Measurements from ENCODE around the gene CCDC197.

The CCDC197 gene

DNA sequence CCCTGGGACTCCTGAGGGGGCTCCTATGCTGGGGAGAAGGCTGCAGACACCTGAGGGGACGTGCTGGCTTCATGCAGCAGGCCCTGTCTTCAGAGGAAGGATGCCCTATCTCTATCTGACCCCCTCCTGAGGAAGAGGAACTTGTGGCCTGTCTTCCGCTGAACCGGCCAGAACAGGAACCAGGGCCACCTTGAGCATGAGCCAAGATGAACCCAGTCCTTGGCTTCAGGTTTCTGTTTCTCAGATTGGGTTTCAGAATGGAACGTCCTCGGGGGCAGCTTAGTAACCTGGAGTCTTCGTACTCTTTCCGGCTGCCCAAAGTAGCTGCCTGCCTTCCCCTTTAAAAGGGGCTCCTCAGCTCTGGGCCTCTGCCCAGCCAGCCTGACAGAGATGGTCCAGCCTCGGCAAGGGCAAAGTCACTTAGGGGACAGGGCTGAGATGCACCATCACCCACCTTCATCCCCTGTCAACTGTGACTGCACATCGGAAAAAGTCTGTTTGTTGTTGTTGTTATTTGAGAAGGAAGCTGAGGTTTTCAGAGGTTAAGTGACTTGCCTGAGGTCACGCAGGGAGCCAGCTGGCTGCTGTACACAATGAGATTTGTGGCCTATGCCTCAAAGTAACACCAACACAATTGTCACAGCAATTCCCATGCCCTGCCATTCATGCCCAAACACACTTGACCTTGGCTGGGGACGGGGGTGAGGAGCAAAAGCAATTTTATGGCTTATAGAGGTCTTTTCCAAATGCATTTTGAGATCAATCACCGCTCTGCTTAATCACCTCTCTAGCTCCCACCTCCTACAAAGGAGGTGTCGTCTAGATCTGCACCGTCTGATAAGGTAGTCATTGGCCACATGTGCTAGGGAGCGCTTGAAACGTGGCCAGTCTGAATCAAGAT, 34.1 kb upstream of the CCDC197 start:
- DNase-seq, result peak in 1 of 2 experiments; percentile 42

DNA sequence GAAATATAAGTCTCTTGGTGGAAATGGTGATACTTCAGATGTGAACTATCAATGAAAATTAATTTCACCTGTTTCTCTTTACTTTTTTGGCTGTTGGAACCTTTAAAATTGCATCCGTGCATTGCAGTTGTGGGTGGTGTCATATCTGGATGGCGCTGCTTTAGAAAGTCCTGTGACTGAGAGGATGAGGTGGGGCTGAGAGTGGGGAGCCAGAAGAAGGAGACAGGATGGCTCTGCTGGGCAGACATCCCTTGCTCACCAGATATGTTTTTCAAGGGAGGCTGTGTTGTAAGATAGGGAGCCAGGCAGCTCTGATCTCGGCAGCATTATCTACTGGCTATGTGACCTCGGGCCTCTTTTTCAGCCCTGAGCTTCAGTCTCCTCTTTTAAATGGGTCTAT, 33.4 kb upstream of the CCDC197 start:
- no peak for DNase-seq

DNA sequence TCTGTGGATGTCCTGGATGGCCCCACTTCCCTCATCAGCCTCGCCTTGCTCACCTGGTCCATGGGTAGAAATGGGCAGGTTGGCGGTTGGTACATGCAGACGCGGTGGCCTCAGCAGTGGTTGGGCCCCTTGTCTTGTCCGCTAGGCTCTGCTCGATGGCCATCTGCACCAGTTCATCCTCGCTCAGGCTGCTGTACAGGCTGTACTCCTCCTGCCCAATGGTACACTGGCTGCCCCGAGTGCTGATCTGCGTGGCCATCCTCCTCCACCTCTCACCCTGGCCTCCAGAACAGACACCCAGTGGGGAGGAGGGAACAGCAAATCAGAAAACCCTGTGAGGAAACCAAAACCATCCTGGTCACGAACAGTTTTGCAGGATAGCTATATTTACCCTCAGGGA, 32.8 kb upstream of the CCDC197 start:
- no peak for DNase-seq

DNA sequence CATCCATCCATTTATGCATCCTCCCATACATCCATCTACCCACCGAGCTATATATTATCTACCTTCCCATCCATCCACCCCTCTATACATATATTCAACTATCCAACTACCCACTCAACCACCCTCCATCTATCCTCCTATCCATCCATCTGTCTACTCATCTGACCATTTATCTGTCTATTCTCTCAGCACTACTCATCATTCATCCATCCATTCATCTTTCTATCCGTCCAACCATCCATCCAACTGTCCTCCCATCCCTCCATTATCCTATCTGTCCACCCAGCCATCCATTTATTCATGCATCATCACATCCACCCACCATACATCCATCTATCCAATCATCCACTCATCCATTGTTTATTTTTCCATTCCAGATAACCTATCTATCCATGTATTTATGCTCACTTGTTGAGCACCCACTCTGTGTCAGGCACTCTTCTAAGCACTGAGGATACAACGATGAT, 32.2 kb upstream of the CCDC197 start:
- DNase-seq, result no peak

DNA sequence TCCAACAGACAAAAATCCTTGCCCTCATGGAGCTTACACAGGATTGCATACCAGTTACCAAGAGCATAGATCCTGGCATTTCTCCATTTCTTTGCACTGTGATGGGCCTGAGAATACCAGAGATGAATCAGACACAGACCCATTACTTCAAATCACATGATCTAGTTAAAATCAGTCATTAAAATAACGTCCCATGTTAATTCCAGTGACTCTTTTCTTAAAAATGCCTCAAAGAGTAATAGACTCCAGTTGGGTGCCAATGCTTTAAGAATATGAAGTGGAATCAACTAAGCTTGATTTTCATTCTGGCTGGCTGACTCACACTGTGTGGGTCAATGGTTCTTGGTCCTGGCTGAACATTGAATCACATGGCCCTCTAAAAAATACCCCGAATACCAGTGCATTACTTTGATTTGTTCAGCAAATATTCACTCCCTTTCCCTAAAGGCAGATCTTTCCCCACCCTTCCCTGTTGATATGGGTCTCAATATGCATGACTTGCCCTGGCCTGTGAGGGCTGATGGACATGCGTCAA, 31.7 kb upstream of the CCDC197 start:
- DNase-seq, result no peak

DNA sequence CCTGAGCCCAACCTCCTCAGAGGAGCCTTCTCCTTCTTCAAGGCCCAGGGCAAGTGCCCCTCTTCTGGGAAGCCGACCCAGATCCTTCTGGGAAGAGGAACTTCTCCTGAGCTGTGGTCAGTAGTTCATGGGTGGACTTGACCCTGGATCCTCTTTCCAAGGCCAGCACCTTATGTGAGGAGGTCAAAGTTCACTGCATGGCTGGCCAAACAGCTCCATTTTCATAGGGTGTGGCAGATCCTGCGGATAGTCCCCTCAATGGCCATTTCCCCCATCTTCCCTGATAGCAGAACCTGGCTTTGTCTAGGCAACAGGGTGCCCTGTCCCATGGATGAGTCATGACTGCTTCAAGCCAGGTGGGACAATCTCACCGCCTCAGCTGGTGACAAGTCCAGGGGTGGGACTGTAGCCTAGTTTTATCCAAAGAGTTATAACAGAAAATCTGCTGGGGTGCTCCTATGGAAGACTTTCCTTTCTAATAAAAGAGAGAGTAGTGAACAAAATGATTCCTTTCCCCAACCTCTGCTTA, 31.1 kb upstream of the CCDC197 start:
- no peak for DNase-seq

DNA sequence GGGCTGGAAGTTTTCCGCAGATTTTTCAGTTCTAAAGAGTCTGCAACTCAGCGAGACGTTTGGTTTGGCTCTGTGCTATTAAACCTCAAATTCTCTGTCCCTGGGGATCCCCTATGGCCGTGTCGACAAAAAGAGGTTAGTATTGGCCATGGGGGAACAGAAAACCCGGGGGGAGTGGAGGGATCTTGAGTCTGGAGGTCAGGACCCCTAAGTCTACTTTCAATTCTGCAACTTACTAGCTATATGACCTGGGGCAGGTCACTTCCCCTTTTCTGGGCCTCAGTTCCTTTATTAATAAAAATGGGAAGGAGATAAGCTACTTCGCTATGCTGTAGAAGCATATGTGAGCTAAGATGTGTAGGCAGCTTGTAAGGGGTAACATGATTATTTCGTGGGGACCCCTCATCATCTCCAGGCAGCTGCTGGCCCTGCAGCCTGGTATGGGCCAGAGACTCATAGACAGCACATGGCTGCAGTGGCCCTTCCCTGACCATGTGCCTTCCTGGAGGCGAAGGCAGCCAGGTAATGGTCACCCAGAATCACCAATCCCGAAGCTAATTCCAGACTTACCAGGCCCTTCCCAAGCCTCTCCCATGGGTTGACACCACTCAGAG, 29.4 kb upstream of the CCDC197 start:
- DNase-seq, result no peak

DNA sequence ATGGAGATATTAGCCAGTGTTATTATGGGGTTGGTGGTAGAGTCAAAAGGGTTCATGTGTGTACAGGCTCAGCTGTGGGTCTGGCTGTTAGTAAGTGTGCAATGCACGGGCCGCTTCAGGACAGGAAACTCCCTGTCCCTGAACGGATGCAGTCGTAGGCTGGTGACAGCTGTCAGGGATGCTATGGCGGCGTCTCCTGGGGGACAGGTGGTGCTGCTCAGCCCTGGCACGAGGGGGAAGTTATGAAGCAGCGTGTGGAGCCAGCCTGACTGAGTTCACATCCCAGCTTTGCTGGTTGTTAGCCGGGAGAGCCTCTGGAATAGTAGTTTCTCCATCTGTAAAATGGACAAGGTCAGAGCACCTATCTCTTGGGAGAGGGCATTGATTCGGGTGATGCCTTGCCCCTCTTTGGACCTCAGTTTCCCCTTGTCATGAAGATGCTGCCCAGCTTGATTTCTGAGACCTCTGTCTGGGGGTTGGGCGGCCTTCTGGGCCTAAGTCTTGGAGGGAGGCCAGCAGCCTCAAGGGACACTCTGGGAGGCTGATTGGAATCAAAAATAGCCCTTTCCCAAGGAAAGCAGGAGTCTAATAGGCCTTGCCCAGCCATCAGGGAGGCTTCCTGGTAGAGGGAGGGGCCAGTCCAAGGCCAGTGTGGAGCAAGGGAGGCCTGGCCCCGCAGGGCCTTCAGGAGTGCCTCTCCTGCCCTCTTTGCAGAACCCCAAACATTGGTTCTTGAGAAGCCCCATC, 27.8 kb upstream of the CCDC197 start:
- DNase-seq, result no peak

DNA sequence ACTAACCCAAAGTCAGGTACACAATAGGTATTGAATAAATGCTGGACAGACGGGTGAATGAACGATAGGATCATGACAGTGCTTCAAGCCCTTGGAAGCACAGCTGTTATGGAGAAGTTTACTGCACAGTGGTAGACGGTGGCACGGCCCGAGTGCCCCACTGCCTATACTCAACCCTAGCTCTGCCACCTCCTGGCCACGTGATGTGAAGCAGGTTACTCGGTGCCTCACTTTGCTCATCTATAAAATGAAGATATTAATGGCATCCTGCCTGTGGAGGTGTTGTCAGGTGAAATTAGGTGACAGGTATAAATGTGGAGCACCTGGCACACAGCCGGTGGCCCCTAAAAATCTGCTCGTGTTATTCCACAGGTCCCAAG, 26.5 kb upstream of the CCDC197 start:
- DNase-seq, result peak; percentile 65 to 73

DNA sequence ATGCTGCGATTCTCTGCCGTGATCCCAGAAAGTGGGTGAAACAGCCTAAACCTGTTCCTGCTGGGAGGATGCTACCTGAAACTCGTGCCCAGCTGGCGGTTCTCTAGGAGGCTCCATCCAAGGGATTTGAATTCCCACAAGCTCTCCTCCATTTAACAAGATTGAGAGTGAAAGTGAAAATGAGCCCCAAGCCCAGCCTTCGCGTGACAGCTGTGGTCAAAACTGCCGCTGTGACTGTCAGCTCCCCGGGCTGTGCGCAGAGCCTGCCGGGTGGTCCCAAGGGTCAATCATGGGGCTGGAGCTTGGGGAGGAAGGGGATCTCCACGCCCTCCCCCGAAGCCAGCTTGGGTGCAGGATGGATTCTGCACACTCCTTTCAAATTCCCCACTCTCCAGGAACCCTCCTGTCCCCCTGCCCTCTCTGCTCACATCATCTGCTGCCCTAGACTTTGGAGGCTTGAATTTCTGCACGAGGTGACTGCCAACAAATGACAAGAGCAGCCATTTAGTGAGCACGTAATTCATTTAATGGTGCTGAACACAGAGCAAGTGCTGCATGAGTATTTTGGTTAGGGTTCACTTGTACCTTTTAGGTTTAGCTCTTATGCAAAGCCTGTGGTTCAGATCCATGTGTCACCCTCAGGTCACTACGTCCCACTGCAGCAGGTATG, 26.0 kb upstream of the CCDC197 start:
- peak; percentile 42 to 50 for DNase-seq

DNA sequence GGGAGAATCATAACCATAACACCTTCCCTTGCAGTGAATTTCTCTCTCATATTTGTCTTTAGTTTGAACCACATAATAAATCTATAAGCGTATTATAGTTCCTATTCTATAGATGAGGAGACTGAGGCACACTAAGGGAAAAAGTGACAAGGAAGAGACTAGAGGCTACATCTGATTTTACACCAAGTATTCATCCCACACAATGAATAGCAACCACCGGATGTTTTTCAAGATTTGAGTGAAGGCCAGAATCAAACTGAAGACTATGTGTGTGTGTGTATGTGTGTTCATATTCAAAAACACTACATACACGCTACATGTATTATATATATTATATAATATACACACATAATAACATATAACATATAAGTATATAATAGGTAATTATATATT, 25.5 kb upstream of the CCDC197 start:
- DNase-seq, result no peak

DNA sequence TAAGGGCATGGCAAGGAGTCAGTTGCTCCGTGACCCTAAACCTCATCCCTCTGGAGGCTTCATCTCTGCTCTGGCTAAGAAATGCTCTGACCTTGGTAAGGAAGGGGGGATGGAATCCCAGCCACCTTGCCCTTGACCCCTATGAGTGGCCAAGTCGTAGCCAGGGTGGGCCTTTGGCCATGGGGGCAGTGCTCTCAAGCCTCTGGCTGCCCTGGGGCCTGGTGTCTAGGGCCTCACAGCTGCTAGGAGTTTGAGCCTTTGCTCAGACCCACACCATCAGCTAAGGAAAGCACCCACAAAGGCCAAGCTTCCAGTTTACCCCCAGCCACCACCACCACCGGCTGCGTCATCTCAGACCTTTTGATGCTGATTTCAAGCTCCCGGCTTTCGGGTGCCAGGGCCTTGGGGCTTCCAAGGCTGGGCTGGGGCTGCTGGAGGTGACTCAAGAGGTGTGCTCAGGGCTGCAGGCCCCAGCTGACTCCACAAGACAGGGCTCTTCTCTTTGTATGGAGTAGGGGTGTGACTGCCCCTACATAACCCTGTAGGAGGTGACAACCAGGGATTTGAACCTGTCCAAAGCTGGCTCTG, 24.4 kb upstream of the CCDC197 start:
- no peak for DNase-seq

DNA sequence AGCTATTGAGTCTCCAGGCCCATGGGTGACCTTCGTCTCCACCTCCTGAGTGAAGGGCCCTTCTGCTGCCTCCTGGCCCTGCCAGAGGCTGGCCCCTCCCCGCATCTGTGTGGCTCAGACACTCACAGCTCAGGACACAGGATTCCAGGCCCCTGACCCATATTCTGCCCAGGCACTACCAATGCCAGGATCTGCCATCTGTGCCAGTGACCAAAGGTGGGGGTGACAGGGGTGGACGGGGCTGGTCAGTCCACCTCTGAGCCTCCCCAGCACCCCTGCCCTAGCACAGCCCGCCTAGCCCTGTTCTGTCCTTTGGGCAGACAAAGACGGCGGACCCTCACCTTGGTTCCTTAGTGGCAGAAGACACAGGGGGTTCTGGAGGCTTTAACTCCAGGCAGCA, 23.5 kb upstream of the CCDC197 start:
- no peak for DNase-seq

DNA sequence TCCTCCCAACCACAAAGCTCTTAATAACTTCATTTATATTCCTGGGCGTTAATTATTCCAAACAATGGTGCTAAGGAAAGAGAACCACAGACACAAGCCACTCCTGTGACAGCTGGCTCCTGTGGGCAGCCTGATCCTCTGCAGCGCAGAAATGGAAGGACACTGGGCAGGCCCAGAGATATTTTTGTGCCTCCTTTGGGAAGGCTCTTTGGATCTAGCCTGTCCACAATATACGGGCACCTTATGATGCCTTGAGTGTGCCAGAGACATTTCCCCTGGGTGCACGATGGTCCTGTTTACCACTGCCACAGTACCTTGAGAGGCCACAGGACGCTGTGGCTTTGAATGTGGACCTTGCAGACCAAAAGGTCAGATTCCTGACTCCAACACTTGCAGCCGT, 22.8 kb upstream of the CCDC197 start:
- DNase-seq, result no peak

DNA sequence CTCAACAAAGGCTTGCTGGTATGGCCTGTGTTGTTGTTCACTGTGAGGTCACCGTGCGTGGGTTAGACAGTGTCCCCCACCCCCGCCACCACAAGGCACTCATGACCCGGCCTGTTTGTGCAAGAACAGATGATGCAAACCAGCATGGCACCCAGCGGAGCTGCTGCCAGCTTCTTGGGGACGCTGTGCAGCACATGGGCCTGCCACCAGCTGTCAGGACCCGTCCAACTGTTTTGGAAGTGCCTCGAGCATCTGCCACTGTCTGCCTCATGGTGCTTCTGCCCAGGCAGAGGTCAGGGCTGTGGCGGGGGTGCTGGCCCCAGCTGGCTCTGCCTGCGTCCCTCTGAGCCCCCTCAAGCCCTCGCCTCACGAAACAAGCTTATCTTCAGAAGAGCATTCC, 22.3 kb upstream of the CCDC197 start:
- DNase-seq, result no peak

DNA sequence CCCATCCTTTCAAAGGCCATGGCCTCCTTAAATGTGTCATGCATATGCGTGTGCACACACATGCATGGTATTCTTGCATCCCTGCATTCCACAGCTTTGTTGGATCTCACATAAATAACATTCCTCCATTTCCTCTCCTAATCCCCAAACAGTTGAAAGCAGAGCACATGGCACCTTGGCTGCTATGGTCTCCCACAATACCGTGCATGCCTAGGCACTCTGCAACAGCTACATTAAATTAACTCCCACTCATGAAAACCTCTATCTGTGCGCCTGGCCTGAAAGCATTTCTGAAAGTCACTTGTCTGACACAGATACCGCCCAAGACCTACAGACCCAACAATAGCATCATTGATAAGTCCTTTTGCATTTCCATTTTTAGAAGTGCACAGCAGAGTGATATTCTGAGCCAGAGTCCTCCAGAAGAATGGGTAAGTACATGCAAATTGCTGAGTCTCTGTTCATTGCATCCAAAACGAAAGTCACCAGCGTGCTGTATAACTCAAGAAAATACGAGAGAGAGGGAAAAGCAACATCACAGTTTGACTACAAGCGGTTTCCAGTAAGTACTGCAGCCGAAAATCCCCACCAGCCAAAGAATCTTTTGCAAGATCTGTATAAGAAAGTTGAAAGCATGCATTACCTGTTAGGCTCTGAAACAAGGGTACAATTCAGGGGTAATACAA, 21.2 kb upstream of the CCDC197 start:
- peak in 1 of 2 experiments; percentile 23 for DNase-seq

DNA sequence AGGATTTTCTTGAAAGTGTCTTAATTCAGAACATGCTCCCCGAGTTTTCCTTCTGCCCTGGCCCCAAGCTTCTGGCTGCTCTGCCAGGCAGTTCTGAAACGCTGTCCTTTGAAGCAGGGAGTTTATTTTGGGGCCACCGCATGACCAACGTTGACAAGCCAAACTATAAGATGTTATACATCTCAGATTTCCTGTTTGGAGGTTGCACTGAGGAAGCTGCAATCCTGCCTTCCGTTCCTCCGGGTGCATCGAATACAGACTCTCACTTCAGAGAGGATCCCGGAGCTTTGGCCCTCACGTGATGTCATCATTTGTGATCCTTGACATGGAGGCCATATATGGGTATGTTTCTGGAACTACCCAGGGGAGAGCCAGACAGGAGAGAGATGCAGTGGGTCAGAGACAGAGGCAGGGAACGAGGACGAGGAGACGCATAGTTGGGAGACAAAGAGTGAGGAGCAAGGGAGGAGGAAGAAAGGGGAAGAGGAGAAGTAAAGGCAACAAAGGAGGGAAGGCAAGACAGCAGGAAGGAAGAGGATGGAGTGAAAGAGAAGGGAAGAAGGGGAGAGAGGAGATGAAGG, 20.5 kb upstream of the CCDC197 start, which contains the start of gene ASB2:
Gene ASB2, minus strand, starts transcription at position 94 of the 581 bp plus-strand sequence. CDS start 12,031 bp downstream, outside the sequence.
- DNase-seq, result no peak

DNA sequence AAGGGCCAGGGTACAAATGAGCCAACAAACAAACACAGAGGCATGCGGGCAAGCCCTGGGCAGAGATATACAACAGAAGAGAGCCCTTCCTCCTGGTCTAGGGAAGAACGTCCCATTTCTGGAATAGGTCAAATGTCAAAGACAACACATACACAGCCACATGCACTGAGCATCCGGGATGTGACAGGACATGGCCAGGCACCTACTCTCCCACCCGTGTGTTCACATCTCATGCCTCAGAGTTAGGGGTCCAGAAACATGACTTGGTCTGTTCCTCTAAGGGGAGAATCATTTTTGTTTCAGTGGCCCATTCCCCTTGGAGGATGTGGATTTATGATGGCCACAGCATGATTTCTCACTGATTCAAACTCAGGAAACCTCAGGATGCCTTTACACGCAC, 19.9 kb upstream of the CCDC197 start:
- no peak for DNase-seq

DNA sequence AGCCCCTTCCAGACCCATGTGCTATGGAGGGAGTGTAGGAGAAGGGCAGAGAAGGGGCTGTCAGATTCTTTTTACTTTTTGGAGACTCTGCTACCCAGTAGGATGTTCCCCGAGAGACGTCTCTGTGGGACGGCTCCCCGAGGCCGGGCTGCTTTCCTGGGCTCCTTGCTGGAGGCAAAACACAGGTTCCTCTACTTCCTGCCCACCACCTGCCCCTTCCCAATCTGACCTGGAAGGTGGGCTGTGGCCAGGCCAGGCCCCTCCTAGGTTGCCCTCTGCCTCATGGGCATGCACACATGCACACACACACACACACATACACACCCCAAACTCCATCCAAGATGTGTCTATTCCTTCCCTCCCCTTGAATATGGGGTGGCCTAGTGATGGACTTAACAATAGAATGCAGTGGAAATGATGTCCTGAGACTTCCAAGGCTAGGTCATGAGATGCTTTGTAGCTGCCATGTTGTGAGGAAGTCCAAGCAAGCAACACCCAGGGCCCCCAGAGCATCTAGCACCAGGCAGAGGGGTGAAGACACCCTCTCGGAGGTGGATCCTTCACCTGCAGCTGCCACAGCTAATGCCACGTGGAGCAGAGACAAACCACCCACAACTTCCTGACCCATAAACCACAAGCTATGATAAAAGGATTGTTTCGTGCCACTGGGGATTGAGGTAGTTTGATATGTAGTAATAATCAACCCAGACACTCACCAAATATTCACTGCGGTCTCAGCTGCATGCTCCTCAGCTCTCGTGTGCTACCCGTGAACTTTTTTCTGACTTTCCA, 19.1 kb upstream of the CCDC197 start:
- DNase-seq, result peak; percentile 67 to 82

DNA sequence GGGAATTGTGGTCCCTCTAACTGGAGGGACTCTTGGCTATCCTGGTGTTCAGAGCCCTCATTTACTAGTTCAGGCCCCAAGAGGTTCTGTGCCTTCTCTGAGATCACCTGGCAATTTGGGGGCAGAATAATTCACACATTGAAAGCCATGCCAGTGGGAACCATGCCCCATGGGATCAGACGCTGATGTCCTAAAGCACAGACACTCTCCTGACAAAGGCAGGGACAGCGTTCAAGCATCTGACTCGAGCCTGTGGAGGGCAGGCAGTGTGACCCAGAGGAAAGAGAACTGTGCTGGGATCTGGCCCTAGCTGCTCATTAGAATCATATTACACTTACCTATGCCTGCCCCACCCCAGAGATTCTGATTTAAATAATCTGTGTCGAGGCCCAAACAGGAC, 18.4 kb upstream of the CCDC197 start:
- DNase-seq, result no peak

All from stimulated activated CD4-positive, alpha-beta T cell treated with anti-CD3 and anti-CD28 coated beads, Interleukin-4, amount 100 ng/mL, for 4 hours (primary cell).